Adipose tissue (tissue), 3 donors: ENCODE results near the gene PALS1. TPM values are rescaled to one million over a fixed set of nuclear protein-coding genes. Genes with fewer than 3 reads are reported as not detected.

Experiments
- polyA plus RNA-seq, 3 donors: library from polyadenylated mRNA; stranded (reverse); fragments of 200-250 nt; gene quantifications; one replicate each; pipeline ENCODE4 v1.2.3, GENCODE V29; 2013
- donor health status: healthy with polysubstance abuse.
- donor health status: Bipolar disorder and iron deficiency.
- donor health status: healthy.

The PALS1 gene
- polyA plus RNA-seq, 3 donors, result 4.5 to 8.4 (median 6.7) TPM

Other genes with a start within 250 kb of the PALS1 start
- gene GARIN2, start 52.0 kb upstream of the PALS1 start, polyA plus RNA-seq, result under 1 TPM in 2 of 3 donors, not detected in 1; 0.04 to 0.05 TPM
- gene ATP6V1D, start 118.4 kb downstream of the PALS1 start, polyA plus RNA-seq, result 10 to 100 TPM; 27.5 to 64.4 (median 31.3) TPM
- 100 to 1,000 TPM in 1 of 3 donors, 10 to 100 TPM in 2; 55.2 to 113 (median 73.6) TPM for gene EIF2S1, start 118.9 kb downstream of the PALS1 start, polyA plus RNA-seq
- 1 to 10 TPM in 2 of 3 donors, under 1 TPM in 1; 0.67 to 7.4 (median 1.8) TPM for gene PLEK2, start 170.7 kb downstream of the PALS1 start, polyA plus RNA-seq
- 1 to 10 TPM; 1.3 to 2.2 (median 1.5) TPM for gene TMEM229B, start 247.3 kb downstream of the PALS1 start, polyA plus RNA-seq